Cerebellar nuclear complex (tissue), 1 donor: ENCODE measurements around the gene RHOA.
"Not testable (repeated sequence)": the region's sequence is repeated elsewhere in the genome, so short reads cannot be mapped to it uniquely, and the experiment has no call there.

Experiments used
- DNase-seq, 2 experiments: peaks; one replicate each; lab custom pipeline; 2025; lab: John Stamatoyannopoulos, UW

The RHOA gene

GRCh38 chr3:49362561-49362960 lies 49.2 kb downstream of the RHOA start:
- DNase-seq, result no peak

DNA sequence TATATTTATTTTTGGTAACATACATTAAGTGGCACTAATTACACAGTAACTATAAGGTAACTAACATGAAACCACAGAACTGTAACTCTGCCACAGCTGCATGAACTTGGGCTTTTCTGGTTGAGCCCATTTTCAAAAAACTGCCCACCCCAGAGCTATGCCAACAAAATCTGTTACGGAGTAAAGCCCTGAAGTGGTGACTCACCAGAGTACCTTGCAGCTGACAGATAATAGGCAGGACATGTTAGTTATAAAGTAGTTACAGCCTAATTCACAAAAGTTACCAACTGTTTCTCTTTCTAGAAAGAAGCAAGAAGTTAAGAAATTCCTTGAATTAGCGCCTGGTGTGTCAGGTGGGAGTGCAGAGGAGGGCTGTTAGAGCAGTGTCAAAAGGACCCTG lies 52.2 kb downstream of the RHOA start:
- DNase-seq, result no peak

- no peak for DNase-seq
Observed at GRCh38 chr3:49358884-49359225, 52.9 kb downstream of the RHOA start.

GRCh38 chr3:49358217-49358883 lies 53.4 kb downstream of the RHOA start, which contains the start of gene GPX1:
TSS of gene GPX1 (minus strand) at chr3:49358353. CDS start at chr3:49358278, 75 bp downstream.
- DNase-seq, result peak; percentile 9 to 77

GRCh38 chr3:49357443-49358216 lies 54.1 kb downstream of the RHOA start:
- DNase-seq, result not testable (repeated sequence)

GRCh38 chr3:49357095-49357442 lies 54.7 kb downstream of the RHOA start:
- DNase-seq, result not testable (repeated sequence)

- no peak for DNase-seq
Observed at GRCh38 chr3:49352890-49353421, 58.8 kb downstream of the RHOA start.

DNA sequence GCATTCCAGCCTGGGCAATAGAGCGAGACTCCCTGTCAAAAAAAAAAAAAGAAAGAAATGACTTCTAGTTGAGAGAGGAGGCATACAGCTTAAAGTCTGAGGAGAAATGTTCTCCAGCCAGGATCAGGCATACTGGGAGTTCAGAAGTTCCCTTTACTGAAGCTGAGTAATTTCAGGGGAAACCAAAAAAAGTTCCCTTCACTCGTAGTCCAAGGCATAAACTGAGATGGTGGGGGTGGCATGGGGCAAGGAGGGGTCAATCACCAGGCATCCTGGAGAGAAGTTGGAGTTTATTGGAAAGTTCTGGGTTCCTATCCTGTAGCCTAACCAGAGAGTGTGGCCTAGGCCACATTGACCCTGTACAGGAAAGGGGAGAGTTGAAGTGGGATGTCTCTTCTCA lies 59.5 kb downstream of the RHOA start:
- no peak for DNase-seq

GRCh38 chr3:49351521-49352011 lies 60.2 kb downstream of the RHOA start:
- DNase-seq, result no peak

DNA sequence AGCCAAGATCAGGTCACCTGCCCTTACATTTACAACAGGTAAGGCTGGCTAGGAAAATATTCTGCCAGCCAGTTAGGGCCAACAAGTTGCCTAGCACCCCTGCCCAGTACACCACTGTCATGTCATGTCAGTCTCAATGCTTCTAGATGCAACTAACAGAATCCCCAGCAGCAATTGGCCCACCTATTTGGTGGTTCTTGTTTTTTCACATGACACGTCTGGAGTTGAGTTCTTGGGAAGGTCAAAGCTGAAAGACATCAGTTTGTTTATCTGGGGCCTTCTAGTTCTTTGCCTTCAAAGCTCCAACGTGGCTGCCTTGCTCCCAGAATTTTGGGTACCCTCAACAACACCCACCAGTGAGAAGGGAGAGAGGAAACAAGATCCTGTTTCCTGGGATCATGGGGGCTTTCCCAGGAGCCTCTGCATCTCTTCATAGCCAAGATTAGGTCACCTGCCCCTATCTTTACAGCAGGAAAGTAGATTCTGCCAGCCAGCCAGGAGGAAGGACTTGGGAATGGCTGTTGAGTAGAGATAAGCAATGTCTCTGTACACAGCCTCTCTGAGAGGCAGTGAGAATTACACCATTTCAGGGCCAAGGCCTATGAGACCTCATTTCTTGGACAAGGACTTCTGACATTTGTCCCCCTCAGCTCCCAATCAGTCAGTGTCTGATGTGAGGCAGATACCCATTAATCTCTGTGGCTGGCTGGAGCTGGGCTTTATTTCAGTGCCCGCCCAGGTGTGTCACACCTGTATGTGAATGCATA lies 62.2 kb downstream of the RHOA start:
- DNase-seq, result no peak

DNA sequence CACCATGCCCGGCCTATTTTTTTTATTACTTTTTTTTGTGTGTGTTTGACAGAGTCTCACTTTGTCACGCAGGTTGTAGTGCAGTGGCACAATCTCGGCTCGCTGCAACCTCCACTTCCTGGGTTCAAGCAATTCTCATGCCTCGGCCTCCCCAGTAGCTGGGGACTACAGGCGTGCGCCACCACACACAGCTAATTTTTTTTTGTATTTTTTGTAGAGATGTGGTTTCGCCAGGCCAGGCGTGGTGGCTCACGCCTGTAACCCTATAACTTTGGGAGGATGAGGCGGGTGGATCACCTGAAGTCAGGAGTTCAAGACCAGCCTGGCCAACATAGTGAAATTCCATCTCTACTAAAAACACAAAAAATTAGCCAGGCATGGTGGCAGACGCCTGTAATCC lies 63.4 kb downstream of the RHOA start:
- not testable (repeated sequence) for DNase-seq

DNA sequence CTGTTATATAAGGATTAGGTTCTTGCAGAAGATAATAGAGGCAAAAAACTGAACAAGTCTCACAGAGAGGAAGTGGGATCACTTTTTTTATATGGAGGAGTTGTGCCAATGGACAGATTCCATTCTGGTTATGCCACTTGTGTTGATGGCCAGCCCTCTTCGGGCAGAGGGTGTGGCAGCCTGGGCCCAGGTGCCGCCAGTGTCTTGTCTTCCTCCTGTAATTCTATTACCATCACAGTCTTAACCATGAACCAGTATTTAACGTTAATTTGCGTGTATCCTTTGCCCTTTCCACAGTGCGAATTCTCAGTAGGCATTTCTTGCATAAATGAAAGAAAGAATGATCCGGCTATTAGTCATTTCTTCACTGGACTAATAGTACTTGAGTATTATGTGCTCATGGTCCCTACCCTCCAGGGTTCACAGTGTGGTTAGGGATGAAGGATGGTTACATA lies 65.0 kb downstream of the RHOA start:
- DNase-seq, result no peak

- no peak for DNase-seq
Observed at GRCh38 chr3:49343163-49343562, 68.6 kb downstream of the RHOA start.

- DNase-seq, result no peak
Observed at GRCh38 chr3:49341996-49342395, 69.8 kb downstream of the RHOA start.

GRCh38 chr3:49339941-49340800 lies 71.6 kb downstream of the RHOA start, which contains the start of gene USP4:
TSS of gene USP4 (minus strand) at chr3:49340053. CDS start at chr3:49340024, 29 bp downstream.
- DNase-seq, result peak in 1 of 2 experiments; percentile 27

DNA sequence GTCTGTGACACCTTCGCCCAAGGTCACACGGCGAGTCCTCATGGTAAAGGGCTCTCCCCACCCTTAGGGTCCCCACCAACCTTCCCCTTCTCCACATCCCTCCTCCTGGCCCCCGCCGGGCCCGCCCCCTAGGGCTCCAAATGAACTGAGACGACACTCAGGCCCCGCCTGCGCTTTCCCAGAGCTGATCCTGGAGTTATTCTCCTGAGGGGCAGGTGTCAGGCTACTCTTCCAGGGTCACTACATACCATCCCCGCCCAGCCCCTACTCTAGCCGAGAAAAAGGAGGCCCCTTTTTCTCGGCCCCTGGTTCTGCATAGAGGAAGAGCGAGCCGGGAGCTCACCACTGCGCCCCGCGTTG lies 72.2 kb downstream of the RHOA start:
- no peak for DNase-seq

- DNase-seq, result no peak
Observed at GRCh38 chr3:49333916-49334633, 77.7 kb downstream of the RHOA start.

- DNase-seq, result no peak
Observed at GRCh38 chr3:49333091-49333490, 78.7 kb downstream of the RHOA start.

- DNase-seq, result no peak
Observed at GRCh38 chr3:49329186-49329585, 82.6 kb downstream of the RHOA start.

DNA sequence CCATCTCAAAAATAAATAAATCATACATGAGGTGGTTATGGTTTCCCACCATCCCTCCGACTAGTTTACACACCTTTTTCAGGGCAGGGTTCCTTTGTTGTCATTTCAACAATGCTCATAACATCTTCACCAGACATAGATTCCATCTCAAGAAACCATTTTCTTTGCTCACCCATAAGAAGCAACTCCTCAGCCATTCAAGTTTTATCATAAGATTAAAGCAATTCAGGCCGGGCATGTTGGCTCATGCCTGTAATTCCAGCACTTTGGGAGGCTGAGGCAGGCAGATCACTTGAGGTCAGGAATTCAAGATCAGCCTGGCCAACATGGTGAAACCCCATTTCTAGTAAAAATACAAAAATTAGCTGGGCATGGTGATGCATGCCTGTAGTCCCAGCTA lies 83.4 kb downstream of the RHOA start:
- not testable (repeated sequence) for DNase-seq

DNA sequence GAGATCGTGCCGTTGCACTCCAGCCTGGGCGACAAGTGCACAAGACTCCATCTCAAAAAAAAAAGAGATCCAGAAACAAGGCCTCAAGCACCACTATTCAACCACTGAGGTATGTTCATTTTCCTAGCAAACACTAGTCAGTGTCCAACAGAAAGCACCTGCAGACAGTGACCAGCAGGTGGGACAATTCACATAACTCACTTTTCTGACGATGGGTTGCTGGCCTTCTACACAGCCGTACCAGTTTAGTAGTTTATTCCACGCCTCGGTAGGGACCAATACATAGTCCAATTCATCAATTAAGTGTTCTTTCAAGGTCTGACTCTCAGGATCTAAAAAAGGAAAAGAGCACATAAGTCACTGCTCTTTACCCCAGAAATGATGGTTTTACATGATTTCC lies 84.3 kb downstream of the RHOA start:
- no peak for DNase-seq
